Measurements from ENCODE around the gene STAT2.
"Not testable (repeated sequence)": the region's sequence is repeated elsewhere in the genome, so short reads cannot be mapped to it uniquely, and the experiment has no call there.

Gene STAT2

GRCh38 chr12:56361487-56362129 is 1.7 kb upstream of the STAT2 start:
- no peak for DNase-seq

- no peak for DNase-seq
Measured at GRCh38 chr12:56358836-56359532, 923 bp downstream of the STAT2 start.

- no peak for DNase-seq
Measured at GRCh38 chr12:56351325-56351724, 8.6 kb downstream of the STAT2 start.

DNA sequence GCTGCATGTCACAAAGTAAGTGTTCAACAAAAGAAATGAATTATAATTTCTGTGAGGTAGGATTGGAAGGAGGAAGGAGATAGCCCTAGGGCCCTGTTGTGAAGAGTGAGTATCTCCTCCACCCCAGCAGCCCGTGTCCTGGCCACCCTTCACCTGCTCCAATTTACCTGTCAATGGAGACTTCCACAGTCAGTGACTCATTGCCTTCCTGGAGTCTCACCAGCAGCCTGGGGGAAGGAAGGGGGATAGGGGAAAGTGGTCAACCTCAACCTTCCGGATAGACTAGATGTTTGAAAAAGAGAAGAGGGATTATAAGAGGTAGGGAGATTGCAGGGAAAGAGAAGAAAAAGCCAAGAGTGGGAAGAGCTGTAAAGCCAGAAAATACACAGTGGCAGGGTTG is 9.2 kb downstream of the STAT2 start:
- no peak for DNase-seq

GRCh38 chr12:56348776-56349175 is 11.1 kb downstream of the STAT2 start:
- no peak for DNase-seq

- DNase-seq, result not testable (repeated sequence)
Measured at GRCh38 chr12:56347255-56347654, 12.7 kb downstream of the STAT2 start.

DNA sequence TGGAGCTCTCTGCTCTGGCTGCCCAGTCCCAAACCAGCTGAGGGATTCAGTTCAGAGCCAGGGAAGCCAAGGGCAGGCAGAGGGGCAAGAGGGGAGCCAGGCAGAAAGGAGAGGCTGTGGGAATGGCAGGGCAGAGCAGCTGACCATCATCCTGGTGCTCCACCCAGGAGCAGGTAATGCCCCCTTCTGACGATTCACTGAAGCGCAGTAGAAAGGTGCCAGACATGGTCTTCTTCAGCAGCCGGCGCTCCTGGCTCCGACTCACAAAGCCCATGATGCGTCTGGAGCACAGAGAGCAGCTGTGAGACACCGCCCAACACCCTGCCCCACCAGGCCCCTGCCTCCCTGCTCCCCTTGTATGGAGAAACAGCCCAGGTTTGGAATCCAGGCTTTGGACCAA is 13.2 kb downstream of the STAT2 start:
- no peak for DNase-seq

GRCh38 chr12:56342290-56342689 is 17.6 kb downstream of the STAT2 start:
- DNase-seq, result not testable (repeated sequence)

DNA sequence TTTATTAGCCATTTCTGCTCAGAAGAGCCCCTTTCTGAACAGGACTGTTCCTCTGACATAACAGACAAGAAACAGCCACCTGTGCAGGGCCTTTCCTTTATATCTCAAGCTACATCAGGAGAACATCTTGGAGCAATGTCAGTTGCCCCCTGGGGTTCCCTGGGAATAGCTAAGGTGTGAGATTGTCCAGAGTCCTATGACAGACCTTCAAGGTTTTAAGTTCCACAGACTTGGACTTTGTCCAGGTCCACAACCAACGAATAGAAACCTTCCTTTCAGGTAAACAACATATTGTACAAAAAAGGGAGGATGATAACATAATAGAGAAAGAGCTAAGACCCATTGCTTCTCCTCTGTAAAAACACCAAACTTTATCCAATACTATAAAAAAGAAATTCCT is 18.3 kb downstream of the STAT2 start:
- no peak for DNase-seq

DNA sequence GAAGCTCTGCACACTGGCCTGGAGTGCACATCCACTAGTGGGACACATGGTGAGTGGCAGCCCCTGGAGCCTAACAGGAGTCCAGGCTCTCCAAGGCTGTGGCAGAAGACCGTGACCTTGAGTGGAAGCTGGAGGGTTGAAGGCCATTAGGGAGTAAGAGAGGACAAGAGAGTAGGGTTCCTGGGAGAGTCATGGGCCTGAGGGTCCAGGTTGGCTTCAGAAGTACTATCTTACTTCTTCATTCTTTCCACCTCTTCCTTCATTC is 20.8 kb downstream of the STAT2 start:
- no peak for DNase-seq

DNA sequence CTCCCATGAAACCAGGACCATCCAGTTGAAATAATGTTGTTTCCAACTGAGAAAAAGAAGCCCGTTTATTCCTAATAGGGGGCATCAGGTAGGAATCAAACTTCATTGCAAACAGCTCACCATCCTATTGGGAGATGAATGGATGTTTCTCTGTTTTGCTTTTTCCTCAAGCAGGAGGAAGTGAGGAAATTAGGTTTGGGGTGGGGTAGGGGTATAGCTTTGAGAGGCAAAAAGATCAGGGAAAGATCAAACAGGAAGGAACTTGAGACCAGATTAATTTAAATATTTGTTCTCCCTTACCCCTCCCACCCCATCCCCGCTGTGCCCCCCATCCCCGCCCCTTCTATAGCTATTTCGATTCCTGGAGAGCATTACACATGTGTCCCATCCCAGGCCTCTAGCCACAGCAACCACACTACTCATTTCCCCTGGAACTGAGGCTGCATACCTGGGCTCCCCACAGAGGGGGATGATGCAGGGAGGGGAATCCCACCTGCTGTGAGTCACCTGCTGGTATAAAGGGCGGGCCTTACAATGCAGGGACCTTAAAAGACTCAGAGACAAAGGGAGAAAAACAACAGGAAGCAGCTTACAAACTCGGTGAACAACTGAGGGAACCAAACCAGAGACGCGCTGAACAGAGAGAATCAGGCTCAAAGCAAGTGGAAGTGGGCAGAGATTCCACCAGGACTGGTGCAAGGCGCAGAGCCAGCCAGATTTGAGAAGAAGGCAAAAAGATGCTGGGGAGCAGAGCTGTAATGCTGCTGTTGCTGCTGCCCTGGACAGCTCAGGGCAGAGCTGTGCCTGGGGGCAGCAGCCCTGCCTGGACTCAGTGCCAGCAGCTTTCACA is 21.4 kb downstream of the STAT2 start, which contains the start of gene IL23A:
Gene IL23A, plus strand, starts transcription at position 577 of the 850 bp plus-strand sequence. Its CDS starts 161 bp downstream, at position 738.
- DNase-seq, result peak; percentile 73 to 95

GRCh38 chr12:56337753-56338251 is 22.1 kb downstream of the STAT2 start:
- DNase-seq, result no peak

GRCh38 chr12:56336361-56337167 is 23.3 kb downstream of the STAT2 start:
- no peak for DNase-seq

GRCh38 chr12:56335527-56335926 is 24.4 kb downstream of the STAT2 start:
- DNase-seq, result not testable (repeated sequence)

GRCh38 chr12:56334490-56334793 is 25.5 kb downstream of the STAT2 start:
- no peak for DNase-seq

GRCh38 chr12:56333679-56334489 is 26.0 kb downstream of the STAT2 start, which contains the start of gene PAN2:
Gene PAN2, minus strand, starts transcription at chr12:56334000. Its CDS starts 906 bp downstream, at chr12:56333094.
- DNase-seq, result peak; percentile 84 to 94

DNA sequence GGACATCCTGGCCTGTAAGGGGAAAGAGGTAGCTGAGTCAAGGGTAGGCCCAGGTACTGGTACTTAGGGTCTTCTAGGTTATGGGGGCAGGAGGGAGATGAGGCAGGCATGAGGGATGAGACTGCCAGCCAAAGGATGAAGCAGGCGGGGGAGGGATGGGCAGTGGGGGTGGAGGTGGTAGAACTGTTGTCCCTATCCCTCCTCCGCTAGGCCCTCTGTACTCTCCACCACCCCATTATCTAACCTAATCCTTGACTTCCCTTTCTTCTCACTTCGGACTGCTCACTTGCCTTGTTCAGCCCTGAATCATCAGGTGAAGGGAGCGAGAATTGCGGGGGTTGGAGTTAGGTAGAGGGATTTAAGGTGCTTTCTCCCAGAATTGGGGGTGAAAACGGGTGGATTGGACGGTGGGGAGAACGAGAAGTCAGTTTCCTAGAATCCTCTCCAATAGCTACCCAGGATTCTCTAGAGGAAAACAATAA is 26.7 kb downstream of the STAT2 start:
- no peak for DNase-seq

GRCh38 chr12:56332512-56333196 is 27.3 kb downstream of the STAT2 start:
- no peak for DNase-seq

DNA sequence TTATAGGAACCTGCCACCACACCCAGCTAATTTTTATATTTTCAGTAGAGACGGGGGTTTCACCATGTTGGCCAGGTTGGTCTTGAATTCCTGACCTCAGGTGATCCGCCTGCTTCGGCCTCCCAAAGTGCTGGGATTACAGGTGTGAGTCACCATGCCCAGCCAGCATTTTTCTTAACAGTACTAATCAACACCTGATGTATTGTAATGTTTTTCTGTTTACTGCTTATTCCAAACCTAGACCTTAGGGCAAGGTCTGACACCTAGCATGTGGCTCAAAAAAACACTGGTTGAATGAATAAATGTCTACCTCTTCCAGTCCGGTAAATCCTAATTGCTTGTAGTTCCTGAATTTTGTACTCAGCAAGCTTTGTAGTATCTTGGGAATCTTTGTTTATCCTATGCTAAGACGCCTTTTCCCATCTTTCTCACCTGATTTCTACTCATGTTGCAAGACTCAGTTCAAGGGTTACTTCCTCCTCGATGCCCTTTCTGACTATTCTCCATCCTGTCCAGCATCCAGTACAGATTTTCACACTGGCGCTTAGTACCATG is 28.9 kb downstream of the STAT2 start:
- no peak for DNase-seq

DNA sequence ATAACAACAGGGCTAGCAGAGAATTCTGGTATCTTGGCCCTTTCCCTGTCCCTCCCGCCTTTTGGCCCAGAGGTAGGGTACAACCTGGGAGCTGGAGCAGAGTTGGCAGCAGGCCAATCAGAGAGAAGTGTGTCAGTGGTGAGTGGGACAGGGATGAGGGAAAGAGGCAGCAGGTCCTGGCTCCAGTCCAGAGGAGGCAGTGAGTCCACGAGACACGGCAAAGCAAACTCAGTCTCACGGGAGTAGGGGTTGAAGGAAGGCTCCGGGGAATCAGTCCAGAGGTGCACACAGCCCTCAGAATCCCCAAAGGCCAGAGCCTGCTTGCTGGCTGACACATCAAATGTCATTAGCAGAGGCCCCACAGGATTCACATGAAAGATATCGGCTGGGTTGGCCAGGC is 33.4 kb downstream of the STAT2 start:
- DNase-seq, result no peak

- no peak for DNase-seq
Measured at GRCh38 chr12:56326126-56326525, 33.8 kb downstream of the STAT2 start.

Measured in stimulated activated CD4-positive, alpha-beta T cell treated with anti-CD3 and anti-CD28 coated beads, Interleukin-4, amount 100 ng/mL, for 4 hours (primary cell).